ENCODE measurements around the gene SRGAP2B.
"Not testable (repeated sequence)": the region's sequence is repeated elsewhere in the genome, so short reads cannot be mapped to it uniquely, and the experiment has no call there.

The SRGAP2B gene

DNA sequence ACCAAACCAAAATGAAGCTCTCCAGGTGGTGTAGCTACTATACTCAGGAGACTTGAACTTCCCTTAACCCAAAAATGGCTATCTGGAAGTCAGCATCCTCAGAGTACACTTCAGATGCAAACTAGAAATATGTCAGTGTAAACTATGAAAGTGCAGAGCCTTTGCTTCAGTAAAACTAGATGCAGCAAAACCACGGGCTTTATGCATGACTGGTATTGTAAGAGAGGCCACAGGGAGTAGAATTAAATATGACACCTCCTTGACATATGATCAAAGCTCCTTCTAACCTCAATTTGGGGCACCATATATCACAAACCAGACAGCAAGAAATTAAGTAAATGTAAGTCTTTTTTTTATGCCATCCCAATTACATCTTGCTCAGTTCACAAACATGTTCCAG, 47.6 kb downstream of the SRGAP2B start:
- not testable (repeated sequence) for DNase-seq (ENCODE audit: low read depth in 1 of 2, low spot score in 1 of 2)

DNA sequence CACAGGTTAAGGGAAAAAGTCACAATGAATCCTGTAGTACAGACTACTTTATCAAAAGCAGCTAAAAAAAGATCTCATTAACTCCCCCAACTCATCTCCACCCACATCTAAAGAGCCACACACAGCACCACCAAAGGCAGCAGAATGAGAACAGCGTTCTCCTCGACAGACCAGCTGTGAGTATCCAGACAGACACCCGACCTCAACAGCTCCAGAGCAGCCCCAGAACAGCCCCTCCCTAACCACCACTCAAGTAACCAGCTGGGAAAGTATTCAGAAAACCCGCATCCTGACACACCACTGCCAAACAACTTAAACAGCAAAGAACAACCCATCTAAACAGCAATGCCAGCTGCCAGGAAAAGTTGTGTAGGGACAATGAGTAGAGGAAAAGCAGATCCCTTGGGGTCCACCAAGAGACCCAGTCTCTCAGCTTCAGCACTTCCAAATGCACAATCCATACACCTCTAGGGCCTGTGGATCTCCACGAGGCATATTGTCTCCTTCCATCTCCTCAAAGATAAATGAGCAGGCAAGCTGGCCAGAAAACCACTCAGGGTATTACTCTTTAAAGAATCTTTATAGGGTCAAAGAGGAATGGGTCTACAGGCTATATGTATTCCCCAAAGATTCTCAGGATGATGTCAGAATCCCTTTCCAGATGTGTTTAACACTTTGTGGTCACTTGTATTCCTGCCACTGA, 49.4 kb downstream of the SRGAP2B start:
- not testable (repeated sequence) for DNase-seq (ENCODE audit: low read depth in 1 of 2, low spot score in 1 of 2)

DNA sequence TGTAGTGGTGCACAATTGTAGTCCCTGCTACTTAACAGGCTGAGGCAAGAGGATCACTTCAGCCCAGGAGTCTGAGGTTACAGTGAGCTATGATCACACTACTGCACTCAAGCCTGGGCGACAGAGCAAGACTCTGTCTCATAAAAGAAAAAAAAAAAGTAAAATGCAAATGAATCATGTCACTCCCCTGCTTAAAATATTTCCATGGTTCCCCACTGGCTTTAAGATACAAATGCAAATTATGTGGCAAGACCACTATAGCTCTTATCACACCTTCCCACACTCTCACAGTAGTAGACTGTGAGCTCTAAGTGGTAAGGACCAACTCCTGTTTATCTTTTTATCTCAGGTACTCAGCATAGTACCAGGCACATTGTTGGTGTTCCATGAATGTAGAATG, 53.6 kb downstream of the SRGAP2B start:
- DNase-seq (ENCODE audit: low read depth in 1 of 2, low spot score in 1 of 2): not testable (repeated sequence)

GRCh38 chr1:145036019-145036418, 59.1 kb downstream of the SRGAP2B start:
- DNase-seq (ENCODE audit: low read depth in 1 of 2, low spot score in 1 of 2): not testable (repeated sequence)

DNA sequence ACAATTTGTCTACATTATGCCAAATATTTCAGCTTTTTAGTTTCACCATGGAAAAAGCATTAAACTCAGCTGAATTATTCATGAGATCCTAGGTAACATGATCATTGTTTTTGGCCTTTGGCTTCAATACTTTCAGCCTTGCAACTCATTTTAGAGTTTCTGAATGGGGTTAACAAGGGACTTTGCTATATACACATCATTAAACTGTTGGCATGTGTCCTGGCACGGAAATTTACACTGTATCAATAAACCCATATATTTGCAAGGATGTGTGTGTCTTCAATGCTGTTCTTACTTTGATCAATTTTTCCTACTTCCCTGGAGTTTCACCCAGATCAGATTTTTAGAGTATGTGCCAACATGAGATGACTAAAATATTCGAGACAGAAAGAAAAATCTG, 61.6 kb downstream of the SRGAP2B start:
- not testable (repeated sequence) for DNase-seq (ENCODE audit: low read depth in 1 of 2, low spot score in 1 of 2)

- DNase-seq (ENCODE audit: low read depth in 1 of 2, low spot score in 1 of 2): not testable (repeated sequence)
Observed at GRCh38 chr1:145027251-145027650, 67.9 kb downstream of the SRGAP2B start.

- DNase-seq (ENCODE audit: low read depth in 1 of 2, low spot score in 1 of 2): not testable (repeated sequence)
Observed at GRCh38 chr1:145025286-145025685, 69.8 kb downstream of the SRGAP2B start.

GRCh38 chr1:145022259-145022658, 72.9 kb downstream of the SRGAP2B start:
- not testable (repeated sequence) for DNase-seq (ENCODE audit: low read depth in 1 of 2, low spot score in 1 of 2)

- not testable (repeated sequence) for DNase-seq (ENCODE audit: low read depth in 1 of 2, low spot score in 1 of 2)
Observed at GRCh38 chr1:145021749-145022148, 73.4 kb downstream of the SRGAP2B start.

GRCh38 chr1:145019709-145020108, 75.4 kb downstream of the SRGAP2B start:
- DNase-seq (ENCODE audit: low read depth in 1 of 2, low spot score in 1 of 2): not testable (repeated sequence)

DNA sequence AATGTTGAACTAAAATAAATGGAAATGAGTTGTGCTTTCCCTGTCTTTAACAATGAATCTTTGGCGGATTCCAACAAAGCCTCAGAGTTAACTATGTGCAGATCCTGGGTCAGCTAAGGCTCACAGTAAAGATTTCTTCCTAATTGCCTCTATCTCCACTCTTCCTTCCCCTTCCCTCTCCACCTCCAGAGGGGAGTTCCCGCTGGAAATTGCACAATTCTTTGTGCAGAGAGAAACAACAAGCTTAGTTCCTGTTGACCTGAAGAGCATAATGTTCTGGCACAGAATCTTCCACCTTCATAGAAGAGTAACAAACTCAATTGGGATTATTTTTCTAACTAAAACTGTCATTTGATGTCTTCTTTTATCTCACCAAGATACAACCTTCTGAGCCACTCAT, 77.4 kb downstream of the SRGAP2B start:
- DNase-seq (ENCODE audit: low read depth in 1 of 2, low spot score in 1 of 2): not testable (repeated sequence)

DNA sequence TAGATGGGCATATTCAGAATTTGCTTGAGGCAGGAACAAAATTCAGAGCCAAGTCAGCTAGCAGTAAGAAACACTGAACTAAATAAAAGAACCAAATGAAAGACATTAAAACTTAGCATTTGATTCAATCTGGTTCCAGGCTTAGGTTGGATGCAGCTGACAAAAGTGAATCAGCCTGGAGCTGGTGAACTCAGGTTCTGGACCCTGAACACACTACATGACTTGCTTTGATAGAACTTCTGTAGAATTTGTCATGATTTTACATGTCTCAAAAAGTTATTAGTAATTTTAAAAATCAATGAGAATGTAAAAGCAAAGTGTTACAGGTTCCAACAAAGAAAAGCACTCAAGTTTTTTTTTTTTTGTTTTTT, 78.7 kb downstream of the SRGAP2B start:
- not testable (repeated sequence) for DNase-seq (ENCODE audit: low read depth in 1 of 2, low spot score in 1 of 2)

- not testable (repeated sequence) for DNase-seq (ENCODE audit: low read depth in 1 of 2, low spot score in 1 of 2)
Observed at GRCh38 chr1:145015744-145016491, 79.2 kb downstream of the SRGAP2B start.

GRCh38 chr1:145013353-145013752, 81.8 kb downstream of the SRGAP2B start:
- DNase-seq (ENCODE audit: low read depth in 1 of 2, low spot score in 1 of 2): not testable (repeated sequence)

DNA sequence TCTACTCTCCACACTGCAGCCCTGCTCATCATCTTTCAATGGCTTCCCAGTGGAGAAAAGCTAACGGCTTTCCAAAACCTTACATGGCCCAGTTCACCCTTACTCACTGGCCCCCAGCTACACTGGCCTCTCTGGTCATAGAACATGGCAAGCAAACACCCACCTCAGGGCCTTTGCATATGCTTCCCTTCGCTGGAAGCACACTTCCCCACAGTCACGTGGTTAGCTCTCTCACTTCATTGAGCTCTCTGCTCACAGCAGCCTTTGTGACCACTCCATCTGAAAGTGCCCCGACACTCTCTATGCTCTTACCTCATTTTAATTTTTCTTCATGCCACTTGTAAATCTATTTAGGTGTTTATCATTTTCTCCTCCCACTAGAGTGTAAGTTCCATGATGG, 83.3 kb downstream of the SRGAP2B start:
- DNase-seq (ENCODE audit: low read depth in 1 of 2, low spot score in 1 of 2): not testable (repeated sequence)

DNA sequence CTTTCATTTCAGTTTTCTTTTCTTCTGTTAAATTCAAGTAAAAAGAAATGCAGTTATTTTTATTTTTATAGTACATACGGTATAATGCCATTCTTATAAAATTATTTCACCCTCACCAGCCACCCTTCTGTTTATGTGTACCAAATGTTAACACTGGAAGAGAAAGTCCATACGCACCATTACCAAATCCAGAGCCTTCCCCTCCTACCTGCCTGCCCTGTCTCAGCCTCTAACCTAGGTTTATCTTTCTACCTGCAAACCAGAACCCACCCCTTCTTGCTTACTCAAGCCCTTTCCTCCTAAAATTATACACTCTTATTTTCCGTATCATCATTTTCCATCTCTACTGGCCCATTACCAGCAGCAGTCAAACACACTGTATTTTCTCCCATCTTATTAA, 84.5 kb downstream of the SRGAP2B start:
- DNase-seq (ENCODE audit: low read depth in 1 of 2, low spot score in 1 of 2): not testable (repeated sequence)

- DNase-seq (ENCODE audit: low read depth in 1 of 2, low spot score in 1 of 2): not testable (repeated sequence)
Observed at GRCh38 chr1:145009928-145010327, 85.2 kb downstream of the SRGAP2B start.

DNA sequence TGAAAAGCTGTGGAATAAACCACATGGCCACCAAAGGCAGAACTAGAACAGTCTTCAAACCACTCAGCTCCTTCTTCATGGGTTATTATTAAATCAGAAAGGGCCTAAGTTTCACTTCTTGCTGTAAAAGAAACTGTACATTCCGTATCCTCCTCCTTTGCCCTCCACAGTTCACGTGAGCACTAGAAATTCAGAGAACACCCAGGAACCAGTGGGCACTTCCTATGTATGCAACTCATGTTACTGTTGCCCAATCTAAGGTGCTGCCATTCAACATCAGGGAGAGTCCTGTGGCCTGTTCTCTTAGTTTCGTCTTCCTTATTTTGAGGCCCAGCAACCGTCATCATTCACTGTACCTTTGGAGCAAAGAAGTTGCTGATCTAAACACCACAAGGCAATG, 86.7 kb downstream of the SRGAP2B start:
- DNase-seq (ENCODE audit: low read depth in 1 of 2, low spot score in 1 of 2): not testable (repeated sequence)

DNA sequence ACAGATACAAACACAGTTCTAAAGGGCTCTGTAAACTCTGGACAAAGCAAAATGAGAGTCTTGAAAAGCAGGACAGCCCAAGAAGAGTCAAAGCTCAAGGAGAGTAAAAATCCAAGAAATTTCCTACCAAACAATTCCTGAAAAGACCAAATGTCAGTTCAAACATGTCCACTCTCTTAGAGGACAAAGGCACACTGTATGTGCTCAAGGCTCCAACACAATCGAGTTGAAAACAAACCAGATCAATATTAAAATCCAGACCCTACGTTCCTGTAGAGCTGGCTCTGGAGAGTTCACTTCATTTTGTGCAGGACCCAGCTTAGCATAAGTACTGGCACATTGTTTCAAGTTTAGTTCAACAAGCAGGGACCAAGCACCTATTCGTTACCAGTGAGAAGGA, 90.0 kb downstream of the SRGAP2B start:
- not testable (repeated sequence) for DNase-seq (ENCODE audit: low read depth in 1 of 2, low spot score in 1 of 2)

GRCh38 chr1:145001381-145001780, 93.7 kb downstream of the SRGAP2B start:
- not testable (repeated sequence) for DNase-seq (ENCODE audit: low read depth in 1 of 2, low spot score in 1 of 2)

DNA sequence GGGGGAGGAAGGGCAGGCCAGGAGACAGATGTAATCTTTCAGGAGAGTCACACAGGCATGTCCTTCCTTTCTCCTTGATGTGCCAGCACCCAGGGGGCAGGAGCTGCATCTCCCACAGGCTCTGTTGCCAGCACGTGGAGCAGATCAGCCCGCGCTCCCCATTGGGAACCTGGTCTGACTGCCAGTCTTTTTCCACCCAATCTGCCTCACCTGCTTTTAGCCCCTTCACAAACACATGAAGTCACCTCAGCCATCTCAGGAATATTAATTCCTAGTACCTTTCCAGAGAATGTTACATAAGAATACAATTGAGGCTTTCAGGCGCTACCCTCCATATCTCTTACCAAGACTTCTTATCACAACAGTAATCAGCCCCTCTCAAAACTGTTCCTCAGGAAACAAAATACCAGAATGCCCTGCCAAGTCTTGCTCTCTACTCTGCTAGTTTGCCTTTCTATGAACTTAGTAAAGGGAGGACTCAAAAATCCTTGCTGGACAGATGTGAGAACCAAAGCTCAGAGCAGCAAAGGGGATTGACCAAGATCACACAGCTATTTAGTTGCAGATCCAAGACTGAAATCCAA, 94.3 kb downstream of the SRGAP2B start:
- not testable (repeated sequence) for DNase-seq (ENCODE audit: low read depth in 1 of 2, low spot score in 1 of 2)

All from stimulated activated CD4-positive, alpha-beta T cell treated with anti-CD3 and anti-CD28 coated beads, Interleukin-15, amount 100 ng/mL, for 1 hour (primary cell).